Testis (tissue), 3 donors: Measurements from ENCODE around the gene UTP3. TPM values are rescaled to one million over a fixed set of nuclear protein-coding genes. Genes with fewer than 3 reads are reported as not detected.
"Not testable (repeated sequence)": the region's sequence is repeated elsewhere in the genome, so short reads cannot be mapped to it uniquely, and the experiment has no call there.

Source experiments
- DNase-seq: peaks from one replicate; pipeline ENCODE4 v3.0.0-alpha.2; 2019
- H3K27ac ChIP-seq, 2 donors: fragments of 200-600 bp; sonication (generic); one replicate each; pipeline ENCODE4 v1.5.1; 2019
- H3K27me3 ChIP-seq: fragments of 200-600 bp; sonication (generic); one replicate; pipeline ENCODE4 v1.5.1; 2019
- H3K36me3 ChIP-seq: fragments of 200-600 bp; sonication (generic); one replicate; pipeline ENCODE4 v1.5.1; 2017; ENCODE audit warnings: low read depth; ENCODE audit errors: missing control alignments
- H3K4me1 ChIP-seq: fragments of 200-600 bp; sonication (generic); one replicate; pipeline ENCODE4 v1.5.1; 2019
- H3K4me3 ChIP-seq, 2 donors: fragments of 200-600 bp; sonication (generic); one replicate each; pipeline ENCODE4 v1.5.1; 2017 to 2019
- H3K9me3 ChIP-seq: fragments of 200-600 bp; sonication (generic); one replicate; pipeline ENCODE4 v1.5.1; 2017
- CTCF ChIP-seq, 3 experiments: fragments of 450-650 bp in 2 of 3; fragments of 200-600 bp in 1 of 3; sonication (generic) in 1 of 3; IDR thresholded peaks; one replicate each; pipeline ENCODE4 v1.5.1; 2016 to 2019; ENCODE audit warnings: antibody characterized with exemption in 3 of 3, mild to moderate bottlenecking in 2 of 3, moderate library complexity in 1 of 3
- POLR2A ChIP-seq: fragments of 450-650 bp; IDR thresholded peaks from one replicate; pipeline ENCODE4 v1.6.1; 2017; ENCODE audit warnings: antibody characterized with exemption, mild to moderate bottlenecking, moderate library complexity
- WGBS, 2 donors: methylation state at CpG; one replicate each; pipeline ENCODE4 v1.1.5; 2018; 5-methylcytosine and 5-hydroxymethylcytosine counted together
- intact Hi-C: fragments of 100-400 bp; cut with DNase I; formaldehyde crosslinking; loops from one replicate; pipeline ENCODE4 v1.15.1; 2023; ENCODE audit warnings: low total_unique reads
- polyA plus RNA-seq: library from polyadenylated mRNA; stranded (reverse); fragments of 350-450 nt; fragmentation: Illumina TruSeq; extraction: RNeasy Lipid Tissue Mini Kit (QIAGEN cat#74804); gene quantifications from one replicate; pipeline ENCODE4 v1.2.3, GENCODE V29; 2014; ENCODE audit warnings: low read depth, low replicate concordance; ENCODE audit not compliant: insufficient read depth
- total RNA-seq, 2 donors: library from RNA; depleted of rRNA; stranded (reverse); fragments of >200 nt; gene quantifications; one replicate each; pipeline ENCODE4 v1.2.3, GENCODE V29; 2016

The UTP3 gene
- total and polyA plus RNA-seq, 3 donors from 2014 or later: 18.5 to 26.0 (median 25.4) TPM

GRCh38 chr4:70722199-70722791 is 34.0 kb downstream of the UTP3 start:
- Histone ChIP-seq H3K27ac (peak overlapping the region; percentile 71 to 89), H3K4me1 (peaks cover 9% of the 10 kb centered on the region), H3K27me3 (no peaks in the 10 kb centered on the region), H3K36me3 (no peaks in the 10 kb centered on the region), H3K9me3 (no peaks in the 10 kb centered on the region), H3K4me3 (peak overlapping the region; percentile 50 to 59)
- DNase-seq: peak; percentile 58
- intact Hi-C loops: no loop called here
- WGBS, 2 donors: 29 to 41% methylated on average over 7 of the region's 7 CpGs
- no peak for TF ChIP-seq POLR2A
- no peak for TF ChIP-seq CTCF (IDR thresholded peaks at IDR 0.05)

GRCh38 chr4:70724463-70724862 is 36.1 kb downstream of the UTP3 start:
- no peaks in the 10 kb centered on the region for H3K36me3 ChIP-seq
- no peak for TF ChIP-seq POLR2A
- no peak for TF ChIP-seq CTCF (IDR thresholded peaks at IDR 0.05)
- H3K9me3 ChIP-seq: no peaks in the 10 kb centered on the region
- intact Hi-C loops: no loop called here
- peaks cover 9% of the 10 kb centered on the region for H3K4me1 ChIP-seq
- no peak overlapping the region for H3K27ac ChIP-seq
- no peaks in the 10 kb centered on the region for H3K27me3 ChIP-seq
- WGBS, 2 donors: 83 to 94% methylated on average over 3 of the region's 3 CpGs
- no peak for DNase-seq
- H3K4me3 ChIP-seq: no peak overlapping the region

- no peaks in the 10 kb centered on the region for H3K9me3 ChIP-seq
- intact Hi-C loops: no loop called here
- WGBS, 2 donors: 11 to 67% methylated on average over 1 of the region's 1 CpG
- TF ChIP-seq CTCF (IDR thresholded peaks at IDR 0.05): no peak
- TF ChIP-seq POLR2A: no peak
- peaks cover 9% of the 10 kb centered on the region for H3K4me1 ChIP-seq
- DNase-seq: no peak
- H3K36me3 ChIP-seq: no peaks in the 10 kb centered on the region
- H3K4me3 ChIP-seq: no peak overlapping the region
- H3K27me3 ChIP-seq: no peaks in the 10 kb centered on the region
- H3K27ac ChIP-seq: no peak overlapping the region
Observed at GRCh38 chr4:70725633-70726032, 37.3 kb downstream of the UTP3 start.

GRCh38 chr4:70726515-70726914 is 38.2 kb downstream of the UTP3 start:
- H3K27me3 ChIP-seq, intact Hi-C loops, H3K9me3 ChIP-seq, H3K27ac ChIP-seq, H3K36me3 ChIP-seq, DNase-seq, H3K4me3 ChIP-seq, H3K4me1 ChIP-seq: not testable (repeated sequence)
- WGBS, 2 donors: 96 to 97% methylated on average over 11 of the region's 11 CpGs

- Histone ChIP-seq H3K9me3 (no peaks in the 10 kb centered on the region), H3K4me3 (no peak overlapping the region), H3K4me1 (peaks cover 9% of the 10 kb centered on the region), H3K27ac (no peak overlapping the region), H3K27me3 (no peaks in the 10 kb centered on the region), H3K36me3 (no peaks in the 10 kb centered on the region)
- 84 to 89% methylated on average over 11 of the region's 11 CpGs for WGBS, 2 donors
- TF ChIP-seq CTCF (IDR thresholded peaks at IDR 0.05) (no peak), POLR2A (no peak)
- no peak for DNase-seq
- intact Hi-C loops: no loop called here
Observed at GRCh38 chr4:70728091-70728490, 39.8 kb downstream of the UTP3 start.

- H3K27ac ChIP-seq, H3K36me3 ChIP-seq, H3K27me3 ChIP-seq, H3K4me3 ChIP-seq, DNase-seq, intact Hi-C loops, H3K9me3 ChIP-seq: not testable (repeated sequence)
- WGBS, 2 donors: 86 to 93% methylated on average over 9 of the region's 9 CpGs
- peaks cover 11% of the 10 kb centered on the region for H3K4me1 ChIP-seq
Observed at GRCh38 chr4:70732878-70733277, 44.5 kb downstream of the UTP3 start.
